ENCODE measurements around the gene TSR3.

TSR3 gene

DNA sequence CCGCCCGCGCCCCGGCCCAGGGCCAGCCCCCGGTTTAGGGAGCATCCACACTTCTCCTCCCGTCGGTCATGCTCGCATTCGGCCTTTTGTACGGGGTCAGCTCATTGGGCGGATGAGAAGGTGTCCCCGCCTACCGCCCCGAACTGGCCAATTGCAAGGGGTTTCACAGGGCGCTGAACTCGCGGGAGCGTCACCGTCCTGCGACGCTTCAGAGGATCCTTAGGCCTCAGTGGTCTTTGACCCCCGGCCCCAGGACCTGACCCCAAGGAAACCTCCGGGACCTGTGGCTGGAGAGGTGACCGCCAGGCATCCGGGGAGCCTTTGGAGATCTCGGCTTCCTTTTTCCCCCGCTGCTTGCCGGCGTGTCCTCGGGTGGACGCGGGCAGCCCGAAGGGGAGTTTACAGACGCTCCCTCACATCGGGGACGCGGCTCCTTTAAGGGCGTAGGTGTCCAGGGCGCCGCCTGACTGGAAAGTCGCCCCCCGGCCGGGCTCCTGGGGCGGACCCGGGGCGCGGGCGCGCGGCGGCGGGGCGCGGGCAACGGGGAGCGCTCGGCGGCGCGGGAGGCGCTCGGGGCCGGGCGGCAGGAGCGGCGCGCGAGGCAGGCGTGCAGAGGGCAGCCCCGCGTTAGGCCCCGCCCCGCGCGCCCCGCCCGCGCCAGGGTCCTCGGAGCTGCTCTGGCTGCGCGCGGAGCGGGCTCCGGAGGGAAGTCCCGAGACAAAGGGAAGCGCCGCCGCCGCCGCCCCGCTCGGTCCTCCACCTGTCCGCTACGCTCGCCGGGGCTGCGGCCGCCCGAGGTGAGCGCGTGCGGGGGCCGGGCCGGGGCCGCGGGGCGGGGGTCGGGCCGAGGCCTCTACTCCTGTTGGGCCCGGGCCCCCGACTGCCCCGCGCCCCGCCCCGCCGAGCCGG, 42.4 kb downstream of the TSR3 start, which contains the start of gene UBE2I:
TSS of gene UBE2I (plus strand) at position 660 of the 909 bp plus-strand sequence. CDS start 4,395 bp downstream, outside the sequence.
- DNase-seq (ENCODE audit: low read depth in 2 of 2) = peak; percentile 93 to 97

DNA sequence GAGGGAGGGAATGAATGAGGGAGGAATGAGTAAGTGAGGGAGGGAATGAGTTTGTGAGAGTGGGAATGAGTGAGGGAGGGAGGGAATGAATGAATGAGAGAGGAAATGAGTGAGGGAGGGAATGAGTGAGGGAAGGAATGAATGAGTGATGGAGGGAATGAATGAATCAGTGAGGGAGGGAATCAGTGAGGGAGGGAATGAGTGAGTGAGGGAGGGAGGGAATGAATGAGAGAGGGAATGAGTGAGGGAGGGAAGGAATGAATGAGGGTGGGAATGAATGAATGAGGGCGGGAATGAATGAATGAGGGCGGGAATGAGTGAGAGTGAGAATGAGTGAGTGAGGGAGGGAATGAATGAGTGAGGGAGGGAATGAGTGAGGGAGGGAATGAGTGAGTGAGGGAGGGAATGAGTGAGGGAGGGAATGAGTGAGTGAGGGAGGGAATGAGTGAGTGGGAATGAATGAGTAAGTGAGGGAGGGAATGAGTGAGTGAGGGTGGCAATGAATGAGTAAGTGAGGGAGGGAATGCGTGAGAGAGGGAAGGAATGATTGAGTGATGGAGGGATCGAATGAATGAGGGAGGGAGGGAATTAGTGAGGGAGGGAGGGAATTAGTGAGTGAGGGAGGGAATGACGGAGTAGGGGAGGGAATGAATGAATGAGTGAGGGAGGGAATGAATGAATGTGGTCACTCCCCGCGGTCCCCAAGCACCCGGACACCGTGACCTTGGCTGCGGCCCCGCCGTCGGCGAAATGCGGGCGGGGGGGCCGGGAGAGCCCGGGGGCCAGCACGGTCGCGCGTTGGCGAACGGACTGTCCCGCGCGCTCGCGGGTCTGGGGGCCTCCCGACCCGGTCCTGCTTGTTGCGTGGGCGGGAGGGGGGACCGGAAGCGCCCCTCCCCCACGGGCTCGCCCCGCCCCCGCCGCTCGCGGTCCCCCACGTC, 43.4 kb downstream of the TSR3 start:
- DNase-seq (ENCODE audit: low read depth in 2 of 2) = no peak

- DNase-seq (ENCODE audit: low read depth in 2 of 2) = no peak
These were observed 45.3 kb downstream of the TSR3 start for GRCh38 chr16:1306334-1306733.

GRCh38 chr16:1305823-1306222, 45.9 kb downstream of the TSR3 start:
- no peak for DNase-seq (ENCODE audit: low read depth in 2 of 2)

DNA sequence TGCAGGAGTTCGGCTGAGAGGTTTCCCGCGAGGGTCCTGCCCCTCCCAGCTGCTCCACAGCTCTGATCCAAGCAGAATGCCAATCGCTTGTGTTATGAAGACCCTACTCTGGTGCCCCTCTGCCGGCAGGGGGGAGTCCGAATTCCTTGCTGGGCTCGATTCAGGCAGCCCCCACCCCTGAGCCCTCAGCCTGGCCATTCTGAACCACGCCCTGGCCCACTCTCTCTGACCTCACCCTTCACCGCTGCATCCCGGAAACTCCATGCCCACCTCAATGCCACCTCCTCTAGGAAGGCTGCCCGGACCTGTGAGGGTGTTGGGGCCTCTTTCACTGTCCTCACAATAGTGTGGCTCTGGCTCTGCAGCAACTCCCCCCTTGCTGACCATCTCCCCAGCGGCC, 50.1 kb downstream of the TSR3 start:
- DNase-seq (ENCODE audit: low read depth in 2 of 2) = no peak

GRCh38 chr16:1300664-1301476, 50.8 kb downstream of the TSR3 start:
- DNase-seq (ENCODE audit: low read depth in 2 of 2) = peak; percentile 69 to 77

- no peak for DNase-seq (ENCODE audit: low read depth in 2 of 2)
These were observed 51.8 kb downstream of the TSR3 start for GRCh38 chr16:1299868-1300203.

Measured in stimulated activated CD4-positive, alpha-beta T cell treated with anti-CD3 and anti-CD28 coated beads, Interleukin-4, amount 100 ng/mL, for 48 hours (primary cell).